ENCODE measurements around the gene MIA2.

MIA2 gene

GRCh38 chr14:39396448-39396847 is 162.7 kb downstream of the MIA2 start:
- TF ChIP-seq, protein P1, sequence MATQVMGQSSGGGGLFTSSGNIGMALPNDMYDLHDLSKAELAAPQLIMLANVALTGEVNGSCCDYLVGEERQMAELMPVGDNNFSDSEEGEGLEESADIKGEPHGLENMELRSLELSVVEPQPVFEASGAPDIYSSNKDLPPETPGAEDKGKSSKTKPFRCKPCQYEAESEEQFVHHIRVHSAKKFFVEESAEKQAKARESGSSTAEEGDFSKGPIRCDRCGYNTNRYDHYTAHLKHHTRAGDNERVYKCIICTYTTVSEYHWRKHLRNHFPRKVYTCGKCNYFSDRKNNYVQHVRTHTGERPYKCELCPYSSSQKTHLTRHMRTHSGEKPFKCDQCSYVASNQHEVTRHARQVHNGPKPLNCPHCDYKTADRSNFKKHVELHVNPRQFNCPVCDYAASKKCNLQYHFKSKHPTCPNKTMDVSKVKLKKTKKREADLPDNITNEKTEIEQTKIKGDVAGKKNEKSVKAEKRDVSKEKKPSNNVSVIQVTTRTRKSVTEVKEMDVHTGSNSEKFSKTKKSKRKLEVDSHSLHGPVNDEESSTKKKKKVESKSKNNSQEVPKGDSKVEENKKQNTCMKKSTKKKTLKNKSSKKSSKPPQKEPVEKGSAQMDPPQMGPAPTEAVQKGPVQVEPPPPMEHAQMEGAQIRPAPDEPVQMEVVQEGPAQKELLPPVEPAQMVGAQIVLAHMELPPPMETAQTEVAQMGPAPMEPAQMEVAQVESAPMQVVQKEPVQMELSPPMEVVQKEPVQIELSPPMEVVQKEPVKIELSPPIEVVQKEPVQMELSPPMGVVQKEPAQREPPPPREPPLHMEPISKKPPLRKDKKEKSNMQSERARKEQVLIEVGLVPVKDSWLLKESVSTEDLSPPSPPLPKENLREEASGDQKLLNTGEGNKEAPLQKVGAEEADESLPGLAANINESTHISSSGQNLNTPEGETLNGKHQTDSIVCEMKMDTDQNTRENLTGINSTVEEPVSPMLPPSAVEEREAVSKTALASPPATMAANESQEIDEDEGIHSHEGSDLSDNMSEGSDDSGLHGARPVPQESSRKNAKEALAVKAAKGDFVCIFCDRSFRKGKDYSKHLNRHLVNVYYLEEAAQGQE (IDR thresholded peaks at IDR 0.05; ENCODE audit: insufficient read depth in 1 of 2, low read depth in 2 of 2, low read length in 2 of 2) = no peak
- TF ChIP-seq POLR2AphosphoS5 (IDR thresholded peaks at IDR 0.05; ENCODE audit: low read depth, low read length) (no peak), SIN3A (IDR thresholded peaks at IDR 0.05; ENCODE audit: borderline replicate concordance, insufficient read depth, low read length) (no peak), TAF1 (IDR thresholded peaks at IDR 0.05; ENCODE audit: borderline replicate concordance, insufficient read depth, low read length) (no peak), FOXP2 (optimal IDR thresholded peaks at IDR 0.05; ENCODE audit: borderline replicate concordance, extremely low read depth, extremely low read length, insufficient read depth) (no peak)

- TF ChIP-seq POLR2AphosphoS5 (IDR thresholded peaks at IDR 0.05; ENCODE audit: low read depth, low read length) (no peak), TAF1 (IDR thresholded peaks at IDR 0.05; ENCODE audit: borderline replicate concordance, insufficient read depth, low read length) (no peak), SIN3A (IDR thresholded peaks at IDR 0.05; ENCODE audit: borderline replicate concordance, insufficient read depth, low read length) (no peak), FOXP2 (optimal IDR thresholded peaks at IDR 0.05; ENCODE audit: borderline replicate concordance, extremely low read depth, extremely low read length, insufficient read depth) (no peak)
- TF ChIP-seq, protein P1 (IDR thresholded peaks at IDR 0.05; ENCODE audit: insufficient read depth in 1 of 2, low read depth in 2 of 2, low read length in 2 of 2) = no peak
Observed at GRCh38 chr14:39398382-39398781, 164.7 kb downstream of the MIA2 start.

- TF ChIP-seq POLR2AphosphoS5 (IDR thresholded peaks at IDR 0.05; ENCODE audit: low read depth, low read length) (no peak), SIN3A (IDR thresholded peaks at IDR 0.05; ENCODE audit: borderline replicate concordance, insufficient read depth, low read length) (no peak), TAF1 (IDR thresholded peaks at IDR 0.05; ENCODE audit: borderline replicate concordance, insufficient read depth, low read length) (no peak), FOXP2 (optimal IDR thresholded peaks at IDR 0.05; ENCODE audit: borderline replicate concordance, extremely low read depth, extremely low read length, insufficient read depth) (no peak)
- TF ChIP-seq, protein P1 (IDR thresholded peaks at IDR 0.05; ENCODE audit: insufficient read depth in 1 of 2, low read depth in 2 of 2, low read length in 2 of 2) = no peak
Observed at GRCh38 chr14:39406560-39406959, 172.8 kb downstream of the MIA2 start.

DNA sequence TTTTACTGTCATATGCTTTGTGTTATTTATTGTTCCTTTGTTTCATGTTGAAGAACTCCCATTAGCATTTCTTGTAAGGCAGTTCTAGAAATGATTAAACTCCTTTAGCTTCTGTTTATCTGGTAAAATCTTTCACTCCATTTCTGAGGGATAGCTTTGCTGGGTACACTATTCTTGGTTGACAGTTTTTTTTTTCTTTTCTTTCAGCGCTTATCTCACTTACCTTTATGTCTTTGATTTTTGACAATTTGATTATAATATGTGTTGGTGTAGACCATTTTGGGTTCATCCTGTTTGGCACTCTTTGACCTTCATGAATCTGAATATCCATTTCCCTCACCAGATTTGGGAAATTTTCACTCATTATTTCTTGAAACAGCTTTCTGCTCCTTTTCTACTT is 182.4 kb downstream of the MIA2 start:
- TF ChIP-seq FOXP2 (optimal IDR thresholded peaks at IDR 0.05; ENCODE audit: borderline replicate concordance, extremely low read depth, extremely low read length, insufficient read depth) (no peak), SIN3A (IDR thresholded peaks at IDR 0.05; ENCODE audit: borderline replicate concordance, insufficient read depth, low read length) (no peak), POLR2AphosphoS5 (IDR thresholded peaks at IDR 0.05; ENCODE audit: low read depth, low read length) (no peak), TAF1 (IDR thresholded peaks at IDR 0.05; ENCODE audit: borderline replicate concordance, insufficient read depth, low read length) (no peak)
- TF ChIP-seq, protein P1 (IDR thresholded peaks at IDR 0.05; ENCODE audit: insufficient read depth in 1 of 2, low read depth in 2 of 2, low read length in 2 of 2) = no peak

DNA sequence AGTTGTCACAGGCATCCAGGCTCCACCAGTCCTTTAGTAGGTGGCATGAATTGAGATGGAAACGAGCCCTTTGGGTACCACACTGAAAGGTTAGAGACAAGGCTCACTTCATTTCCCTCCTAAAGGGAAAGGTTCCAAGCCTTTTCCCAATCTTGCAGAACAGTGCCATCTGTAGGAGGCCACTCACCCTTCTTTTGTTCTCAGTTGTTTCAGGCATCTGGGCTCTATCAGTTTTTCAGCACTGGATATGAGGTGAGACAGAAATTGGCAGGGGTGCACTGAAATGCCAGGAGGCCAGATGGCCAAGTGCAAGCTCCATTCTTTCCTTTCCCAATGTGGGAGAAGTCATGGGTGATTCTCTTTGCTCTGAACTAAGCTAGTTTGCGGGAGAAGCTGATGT is 183.3 kb downstream of the MIA2 start:
- no peak for TF ChIP-seq TAF1 (IDR thresholded peaks at IDR 0.05; ENCODE audit: borderline replicate concordance, insufficient read depth, low read length)

Measured in PFSK-1 (cell line).